HEK293 (cell line): ENCODE data around the gene PARP8.
"Not testable (repeated sequence)": the region's sequence is repeated elsewhere in the genome, so short reads cannot be mapped to it uniquely, and the experiment has no call there.

ENCODE experiments used
- CTCF ChIA-PET: fragments of 350-600 bp; formaldehyde crosslinking; extraction: SDS; loops from one replicate; lab custom pipeline; 2021; ENCODE audit warnings: antibody characterized with exemption; lab: Yijun Ruan, JAX
- POLR2A ChIA-PET: fragments of 300-600 bp; formaldehyde crosslinking; extraction: SDS; loops from one replicate; lab custom pipeline; 2020; ENCODE audit warnings: antibody characterized with exemption, inconsistent platforms; lab: Yijun Ruan, JAX
- H3K27ac ChIP-seq: fragments of 200-500 bp; sonication (Bioruptor generic); 2 replicates; pipeline ENCODE4 v1.5.1; 2014; ENCODE audit warnings: low read depth, low read length, control low read depth, inconsistent platforms; ENCODE audit errors: extremely low read depth
- H3K36me3 ChIP-seq, 2 experiments: fragments of 200-500 bp in 1 of 2; sonication (Bioruptor generic) in 1 of 2; 1 replicate in 1 of 2; 2 replicates in 1 of 2; pipeline ENCODE4 v1.5.1; 2014 to 2017; ENCODE audit warnings: inconsistent platforms in 2 of 2, low read length in 2 of 2; ENCODE audit not compliant: control insufficient read depth in 2 of 2, insufficient read depth in 1 of 2
- H3K4me1 ChIP-seq: fragments of 200-500 bp; sonication (Bioruptor generic); 2 replicates; pipeline ENCODE4 v1.5.1; 2014; ENCODE audit warnings: mild to moderate bottlenecking, low read length, inconsistent platforms; ENCODE audit not compliant: control insufficient read depth, insufficient read depth
- H3K4me3 ChIP-seq: 2 replicates; pipeline ENCODE4 v1.5.1; 2011; ENCODE audit warnings: low read depth, mild to moderate bottlenecking, control low read depth, low read length, moderate library complexity
- H3K9me3 ChIP-seq: fragments of 200-500 bp; sonication (Bioruptor generic); 2 replicates; pipeline ENCODE4 v1.5.1; 2014; ENCODE audit warnings: low read depth, low read length, inconsistent platforms; ENCODE audit not compliant: control insufficient read depth, insufficient read depth
- HOXA7 ChIP-seq: sonication (generic); formaldehyde crosslinking; IDR thresholded peaks from 2 replicates; pipeline ENCODE4 v1.8.1; 2022; ENCODE audit warnings: missing genetic modification reagents, borderline replicate concordance
- KLF16 ChIP-seq: fragments of 450-650 bp; formaldehyde crosslinking; IDR thresholded peaks from 2 replicates; pipeline ENCODE4 v1.5.1; 2017; ENCODE audit warnings: missing biosample characterization, missing genetic modification characterization
- ZBTB8A ChIP-seq: fragments of 450-650 bp; formaldehyde crosslinking; IDR thresholded peaks from 2 replicates; pipeline ENCODE4 v1.5.1; 2016; ENCODE audit warnings: missing biosample characterization, missing genetic modification characterization
- ZNF114 ChIP-seq: fragments of 450-650 bp; formaldehyde crosslinking; IDR thresholded peaks from 2 replicates; pipeline ENCODE4 v1.5.0; 2017; ENCODE audit warnings: missing biosample characterization, missing genetic modification characterization
- ZNF157 ChIP-seq: fragments of 450-650 bp; formaldehyde crosslinking; IDR thresholded peaks from 2 replicates; pipeline ENCODE4 v1.5.1; 2016; ENCODE audit warnings: missing biosample characterization, missing genetic modification characterization
- ZNF335 ChIP-seq: fragments of 450-650 bp; formaldehyde crosslinking; conservative IDR thresholded peaks from 2 replicates; pipeline ENCODE4 v1.5.1; 2016; ENCODE audit warnings: missing biosample characterization, missing genetic modification characterization
- ZNF341 ChIP-seq: fragments of 450-650 bp; formaldehyde crosslinking; IDR thresholded peaks from 2 replicates; pipeline ENCODE4; 2016; ENCODE audit warnings: low read depth, missing biosample characterization, missing genetic modification characterization
- ZNF558 ChIP-seq: fragments of 450-650 bp; formaldehyde crosslinking; IDR thresholded peaks from 2 replicates; pipeline ENCODE4 v1.5.1; 2016; ENCODE audit warnings: missing biosample characterization, missing genetic modification characterization
- ZNF610 ChIP-seq: fragments of 450-650 bp; formaldehyde crosslinking; IDR thresholded peaks from 2 replicates; pipeline ENCODE4 v1.5.1; 2016; ENCODE audit warnings: missing biosample characterization, missing genetic modification characterization, borderline replicate concordance
- ZNF621 ChIP-seq: fragments of 450-650 bp; formaldehyde crosslinking; IDR thresholded peaks from 2 replicates; pipeline ENCODE4 v1.5.1; 2017; ENCODE audit warnings: missing biosample characterization, missing genetic modification characterization
- ZNF664 ChIP-seq: fragments of 450-650 bp; formaldehyde crosslinking; IDR thresholded peaks from 2 replicates; pipeline ENCODE4 v1.5.1; 2016; ENCODE audit warnings: missing biosample characterization, missing genetic modification characterization
- ZNF792 ChIP-seq: fragments of 450-650 bp; formaldehyde crosslinking; IDR thresholded peaks from 2 replicates; pipeline ENCODE4 v1.5.1; 2016; ENCODE audit warnings: missing biosample characterization, missing genetic modification characterization
- TF ChIP-seq, protein P1 (sequence below): IDR thresholded peaks from 2 replicates; pipeline ENCODE4 v1.6.1; 2011; ENCODE audit warnings: mild to moderate bottlenecking, low read depth, low read length, borderline replicate concordance
- TF ChIP-seq, protein P2 (sequence below): fragments of 450-650 bp; formaldehyde crosslinking; IDR thresholded peaks from 2 replicates; pipeline ENCODE4 v1.5.1; 2016; ENCODE audit warnings: missing biosample characterization, missing genetic modification characterization
- TF ChIP-seq, protein P3 (sequence below): fragments of 450-650 bp; formaldehyde crosslinking; IDR thresholded peaks from 2 replicates; pipeline ENCODE4 v1.5.1; 2016; ENCODE audit warnings: missing biosample characterization, missing genetic modification characterization
- TF ChIP-seq, protein P4 (sequence below): fragments of 450-650 bp; formaldehyde crosslinking; IDR thresholded peaks from 2 replicates; pipeline ENCODE4 v1.5.1; 2016; ENCODE audit warnings: missing biosample characterization, missing genetic modification characterization
- TF ChIP-seq, protein P5 (sequence below): fragments of 450-650 bp; formaldehyde crosslinking; IDR thresholded peaks from 2 replicates; pipeline ENCODE4 v1.5.1; 2016; ENCODE audit warnings: missing biosample characterization, missing genetic modification characterization, borderline replicate concordance

The PARP8 gene

DNA sequence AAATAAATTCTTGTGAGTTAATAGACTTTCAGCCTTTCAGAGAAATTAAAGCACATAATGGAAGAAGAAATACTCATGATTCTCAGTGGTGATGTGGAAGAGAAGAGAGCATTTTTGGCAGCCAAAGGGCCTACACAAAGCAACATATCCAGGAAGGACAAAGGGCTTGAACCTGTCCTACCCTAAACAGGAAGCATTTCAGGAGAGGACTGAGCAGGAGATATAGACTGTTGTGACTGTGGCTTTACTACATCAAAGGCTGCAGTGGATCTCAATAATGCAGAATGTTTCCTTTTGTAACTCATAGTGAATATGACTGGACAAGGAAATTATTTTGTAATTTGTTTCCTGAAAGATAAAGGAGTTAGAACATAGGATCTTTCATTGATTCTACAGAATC is 1.3 kb upstream of the PARP8 start (continued):
- TF ChIP-seq, protein P1, sequence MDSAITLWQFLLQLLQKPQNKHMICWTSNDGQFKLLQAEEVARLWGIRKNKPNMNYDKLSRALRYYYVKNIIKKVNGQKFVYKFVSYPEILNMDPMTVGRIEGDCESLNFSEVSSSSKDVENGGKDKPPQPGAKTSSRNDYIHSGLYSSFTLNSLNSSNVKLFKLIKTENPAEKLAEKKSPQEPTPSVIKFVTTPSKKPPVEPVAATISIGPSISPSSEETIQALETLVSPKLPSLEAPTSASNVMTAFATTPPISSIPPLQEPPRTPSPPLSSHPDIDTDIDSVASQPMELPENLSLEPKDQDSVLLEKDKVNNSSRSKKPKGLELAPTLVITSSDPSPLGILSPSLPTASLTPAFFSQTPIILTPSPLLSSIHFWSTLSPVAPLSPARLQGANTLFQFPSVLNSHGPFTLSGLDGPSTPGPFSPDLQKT = no peak

DNA sequence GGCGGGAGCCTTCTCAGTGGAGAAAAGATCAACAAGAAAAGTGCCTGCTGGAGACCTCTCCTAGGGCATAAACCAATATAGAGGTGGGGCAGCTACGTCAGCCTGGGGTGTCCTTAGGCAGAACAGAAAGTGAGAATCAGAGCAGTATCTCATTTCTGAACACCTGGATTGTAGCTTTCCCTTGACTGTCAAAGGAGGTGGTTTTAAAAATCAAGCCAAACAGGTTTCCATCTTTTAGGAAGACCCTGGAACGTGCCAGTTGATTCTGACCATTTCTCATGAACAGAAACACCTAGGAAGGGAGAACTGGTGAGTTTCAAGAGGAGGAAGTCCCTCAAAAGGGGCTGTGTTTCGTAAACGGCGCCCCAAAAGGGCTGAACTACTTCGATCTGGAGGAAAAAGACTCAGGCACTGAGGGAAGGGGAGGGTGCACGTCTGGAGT is 655 bp upstream of the PARP8 start:
- H3K36me3 ChIP-seq, H3K4me1 ChIP-seq, POLR2A ChIA-PET, H3K4me3 ChIP-seq, H3K9me3 ChIP-seq, H3K27ac ChIP-seq: not testable (repeated sequence)
- CTCF ChIA-PET = interaction anchor here (0.7 kb wide), 1 partner anchor 371 kb away, joined by 3 read pairs; no protein-coding TSS in a partner anchor
- TF ChIP-seq ZBTB8A (tag by site-specific recombination) (0 out of 2 replicates have a peak, but pooled peaks have one; percentile 35), ZNF335 (tag by site-specific recombination) (peak; percentile 94)
- TF ChIP-seq, protein P2, sequence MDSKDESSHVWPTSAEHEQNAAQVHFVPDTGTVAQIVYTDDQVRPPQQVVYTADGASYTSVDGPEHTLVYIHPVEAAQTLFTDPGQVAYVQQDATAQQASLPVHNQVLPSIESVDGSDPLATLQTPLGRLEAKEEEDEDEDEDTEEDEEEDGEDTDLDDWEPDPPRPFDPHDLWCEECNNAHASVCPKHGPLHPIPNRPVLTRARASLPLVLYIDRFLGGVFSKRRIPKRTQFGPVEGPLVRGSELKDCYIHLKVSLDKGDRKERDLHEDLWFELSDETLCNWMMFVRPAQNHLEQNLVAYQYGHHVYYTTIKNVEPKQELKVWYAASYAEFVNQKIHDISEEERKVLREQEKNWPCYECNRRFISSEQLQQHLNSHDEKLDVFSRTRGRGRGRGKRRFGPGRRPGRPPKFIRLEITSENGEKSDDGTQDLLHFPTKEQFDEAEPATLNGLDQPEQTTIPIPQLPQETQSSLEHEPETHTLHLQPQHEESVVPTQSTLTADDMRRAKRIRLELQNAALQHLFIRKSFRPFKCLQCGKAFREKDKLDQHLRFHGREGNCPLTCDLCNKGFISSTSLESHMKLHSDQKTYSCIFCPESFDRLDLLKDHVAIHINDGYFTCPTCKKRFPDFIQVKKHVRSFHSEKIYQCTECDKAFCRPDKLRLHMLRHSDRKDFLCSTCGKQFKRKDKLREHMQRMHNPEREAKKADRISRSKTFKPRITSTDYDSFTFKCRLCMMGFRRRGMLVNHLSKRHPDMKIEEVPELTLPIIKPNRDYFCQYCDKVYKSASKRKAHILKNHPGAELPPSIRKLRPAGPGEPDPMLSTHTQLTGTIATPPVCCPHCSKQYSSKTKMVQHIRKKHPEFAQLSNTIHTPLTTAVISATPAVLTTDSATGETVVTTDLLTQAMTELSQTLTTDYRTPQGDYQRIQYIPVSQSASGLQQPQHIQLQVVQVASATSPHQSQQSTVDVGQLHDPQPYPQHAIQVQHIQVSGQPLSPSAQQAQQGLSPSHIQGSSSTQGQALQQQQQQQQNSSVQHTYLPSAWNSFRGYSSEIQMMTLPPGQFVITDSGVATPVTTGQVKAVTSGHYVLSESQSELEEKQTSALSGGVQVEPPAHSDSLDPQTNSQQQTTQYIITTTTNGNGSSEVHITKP (tag by site-specific recombination) = peak; percentile 68

DNA sequence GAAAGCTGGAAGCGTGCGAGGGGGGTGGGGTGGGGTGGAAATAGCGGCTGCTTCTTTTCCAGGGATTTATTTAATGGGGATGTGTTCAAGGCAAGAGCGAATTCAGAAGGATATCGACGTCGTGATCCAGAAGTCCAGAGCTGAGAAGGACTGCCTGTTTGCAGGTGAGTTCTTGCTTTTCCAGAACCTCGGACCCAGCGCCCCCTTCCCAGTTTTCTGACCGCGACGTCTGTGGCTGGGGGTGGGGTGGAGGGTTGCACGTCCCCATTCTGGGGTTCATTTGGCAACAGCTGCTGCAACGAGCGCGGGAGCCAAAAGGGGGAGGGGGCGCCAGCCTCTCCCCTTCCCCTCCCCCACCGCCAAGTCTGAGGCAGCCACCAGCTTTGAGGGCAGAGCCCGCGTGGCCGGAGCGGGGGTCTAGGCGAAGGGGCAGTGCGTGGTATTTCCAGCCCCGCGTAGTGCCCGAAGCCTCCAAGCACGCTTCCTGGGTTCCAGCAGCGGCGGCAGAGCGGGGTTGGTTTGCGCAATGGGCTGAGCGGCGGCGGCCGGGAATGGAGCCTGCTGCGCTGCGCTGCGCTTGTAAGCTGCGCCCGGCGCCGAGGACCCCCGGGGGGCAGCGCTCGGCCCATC is 701 bp downstream of the PARP8 start:
- Histone ChIP-seq H3K9me3 (no peaks in the 10 kb centered on the region), H3K27ac (peak overlapping the region; percentile 95), H3K36me3 (no peaks in the 10 kb centered on the region), H3K4me1 (peaks cover 10% of the 10 kb centered on the region; the same call in 1 of the 2 replicates), H3K4me3 (peak overlapping the region; percentile 96)
- CTCF ChIA-PET = interaction anchor here (0.6 to 1.2 kb wide), 2 partner anchors 36 to 89 kb away, joined by 3 to 4 read pairs; no protein-coding TSS in a partner anchor
- POLR2A ChIA-PET = interaction anchor here (1.2 kb wide), 1 partner anchor 19 kb away, joined by 3 read pairs; no protein-coding TSS in a partner anchor
- TF ChIP-seq, protein P3, sequence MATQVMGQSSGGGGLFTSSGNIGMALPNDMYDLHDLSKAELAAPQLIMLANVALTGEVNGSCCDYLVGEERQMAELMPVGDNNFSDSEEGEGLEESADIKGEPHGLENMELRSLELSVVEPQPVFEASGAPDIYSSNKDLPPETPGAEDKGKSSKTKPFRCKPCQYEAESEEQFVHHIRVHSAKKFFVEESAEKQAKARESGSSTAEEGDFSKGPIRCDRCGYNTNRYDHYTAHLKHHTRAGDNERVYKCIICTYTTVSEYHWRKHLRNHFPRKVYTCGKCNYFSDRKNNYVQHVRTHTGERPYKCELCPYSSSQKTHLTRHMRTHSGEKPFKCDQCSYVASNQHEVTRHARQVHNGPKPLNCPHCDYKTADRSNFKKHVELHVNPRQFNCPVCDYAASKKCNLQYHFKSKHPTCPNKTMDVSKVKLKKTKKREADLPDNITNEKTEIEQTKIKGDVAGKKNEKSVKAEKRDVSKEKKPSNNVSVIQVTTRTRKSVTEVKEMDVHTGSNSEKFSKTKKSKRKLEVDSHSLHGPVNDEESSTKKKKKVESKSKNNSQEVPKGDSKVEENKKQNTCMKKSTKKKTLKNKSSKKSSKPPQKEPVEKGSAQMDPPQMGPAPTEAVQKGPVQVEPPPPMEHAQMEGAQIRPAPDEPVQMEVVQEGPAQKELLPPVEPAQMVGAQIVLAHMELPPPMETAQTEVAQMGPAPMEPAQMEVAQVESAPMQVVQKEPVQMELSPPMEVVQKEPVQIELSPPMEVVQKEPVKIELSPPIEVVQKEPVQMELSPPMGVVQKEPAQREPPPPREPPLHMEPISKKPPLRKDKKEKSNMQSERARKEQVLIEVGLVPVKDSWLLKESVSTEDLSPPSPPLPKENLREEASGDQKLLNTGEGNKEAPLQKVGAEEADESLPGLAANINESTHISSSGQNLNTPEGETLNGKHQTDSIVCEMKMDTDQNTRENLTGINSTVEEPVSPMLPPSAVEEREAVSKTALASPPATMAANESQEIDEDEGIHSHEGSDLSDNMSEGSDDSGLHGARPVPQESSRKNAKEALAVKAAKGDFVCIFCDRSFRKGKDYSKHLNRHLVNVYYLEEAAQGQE (tag by site-specific recombination) = 0 out of 2 replicates have a peak, but pooled peaks have one; percentile 18
- peak; percentile 29; the same call in 1 of the 2 replicates for TF ChIP-seq ZNF610 (tag by site-specific recombination)
- no peak for TF ChIP-seq ZNF792 (tag by site-specific recombination)
- no peak for TF ChIP-seq HOXA7
- no peak for TF ChIP-seq ZNF558 (tag by site-specific recombination)
- TF ChIP-seq, protein P4, sequence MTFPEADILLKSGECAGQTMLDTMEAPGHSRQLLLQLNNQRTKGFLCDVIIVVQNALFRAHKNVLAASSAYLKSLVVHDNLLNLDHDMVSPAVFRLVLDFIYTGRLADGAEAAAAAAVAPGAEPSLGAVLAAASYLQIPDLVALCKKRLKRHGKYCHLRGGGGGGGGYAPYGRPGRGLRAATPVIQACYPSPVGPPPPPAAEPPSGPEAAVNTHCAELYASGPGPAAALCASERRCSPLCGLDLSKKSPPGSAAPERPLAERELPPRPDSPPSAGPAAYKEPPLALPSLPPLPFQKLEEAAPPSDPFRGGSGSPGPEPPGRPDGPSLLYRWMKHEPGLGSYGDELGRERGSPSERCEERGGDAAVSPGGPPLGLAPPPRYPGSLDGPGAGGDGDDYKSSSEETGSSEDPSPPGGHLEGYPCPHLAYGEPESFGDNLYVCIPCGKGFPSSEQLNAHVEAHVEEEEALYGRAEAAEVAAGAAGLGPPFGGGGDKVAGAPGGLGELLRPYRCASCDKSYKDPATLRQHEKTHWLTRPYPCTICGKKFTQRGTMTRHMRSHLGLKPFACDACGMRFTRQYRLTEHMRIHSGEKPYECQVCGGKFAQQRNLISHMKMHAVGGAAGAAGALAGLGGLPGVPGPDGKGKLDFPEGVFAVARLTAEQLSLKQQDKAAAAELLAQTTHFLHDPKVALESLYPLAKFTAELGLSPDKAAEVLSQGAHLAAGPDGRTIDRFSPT (tag by site-specific recombination) = peak; percentile 65
- no peak for TF ChIP-seq ZNF157 (tag by site-specific recombination)
- TF ChIP-seq, protein P5, sequence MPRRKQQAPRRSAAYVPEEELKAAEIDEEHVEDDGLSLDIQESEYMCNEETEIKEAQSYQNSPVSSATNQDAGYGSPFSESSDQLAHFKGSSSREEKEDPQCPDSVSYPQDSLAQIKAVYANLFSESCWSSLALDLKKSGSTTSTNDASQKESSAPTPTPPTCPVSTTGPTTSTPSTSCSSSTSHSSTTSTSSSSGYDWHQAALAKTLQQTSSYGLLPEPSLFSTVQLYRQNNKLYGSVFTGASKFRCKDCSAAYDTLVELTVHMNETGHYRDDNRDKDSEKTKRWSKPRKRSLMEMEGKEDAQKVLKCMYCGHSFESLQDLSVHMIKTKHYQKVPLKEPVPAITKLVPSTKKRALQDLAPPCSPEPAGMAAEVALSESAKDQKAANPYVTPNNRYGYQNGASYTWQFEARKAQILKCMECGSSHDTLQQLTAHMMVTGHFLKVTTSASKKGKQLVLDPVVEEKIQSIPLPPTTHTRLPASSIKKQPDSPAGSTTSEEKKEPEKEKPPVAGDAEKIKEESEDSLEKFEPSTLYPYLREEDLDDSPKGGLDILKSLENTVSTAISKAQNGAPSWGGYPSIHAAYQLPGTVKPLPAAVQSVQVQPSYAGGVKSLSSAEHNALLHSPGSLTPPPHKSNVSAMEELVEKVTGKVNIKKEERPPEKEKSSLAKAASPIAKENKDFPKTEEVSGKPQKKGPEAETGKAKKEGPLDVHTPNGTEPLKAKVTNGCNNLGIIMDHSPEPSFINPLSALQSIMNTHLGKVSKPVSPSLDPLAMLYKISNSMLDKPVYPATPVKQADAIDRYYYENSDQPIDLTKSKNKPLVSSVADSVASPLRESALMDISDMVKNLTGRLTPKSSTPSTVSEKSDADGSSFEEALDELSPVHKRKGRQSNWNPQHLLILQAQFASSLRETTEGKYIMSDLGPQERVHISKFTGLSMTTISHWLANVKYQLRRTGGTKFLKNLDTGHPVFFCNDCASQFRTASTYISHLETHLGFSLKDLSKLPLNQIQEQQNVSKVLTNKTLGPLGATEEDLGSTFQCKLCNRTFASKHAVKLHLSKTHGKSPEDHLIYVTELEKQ (tag by site-specific recombination) = no peak
- TF ChIP-seq ZNF341 (tag by site-specific recombination) = peak; percentile 55; the same call in 1 of the 2 replicates
- no peak for TF ChIP-seq ZNF114 (tag by site-specific recombination)
- peak; percentile 73 for TF ChIP-seq ZBTB8A (tag by site-specific recombination)
- TF ChIP-seq KLF16 (tag by site-specific recombination) = no peak
- no peak for TF ChIP-seq ZNF621 (tag by site-specific recombination)
- no peak for TF ChIP-seq ZNF664 (tag by site-specific recombination)
